ENCODE results near the gene ASIC1. TPM values are rescaled to one million over a fixed set of nuclear protein-coding genes. Genes with fewer than 3 reads are reported as not detected.

The ASIC1 gene
- total and polyA plus RNA-seq, 2 of the 13 experiments (the other 11 are each of a cell fraction or from before 2014, with no cell fraction given), result 0.44 to 1.5 TPM

DNA sequence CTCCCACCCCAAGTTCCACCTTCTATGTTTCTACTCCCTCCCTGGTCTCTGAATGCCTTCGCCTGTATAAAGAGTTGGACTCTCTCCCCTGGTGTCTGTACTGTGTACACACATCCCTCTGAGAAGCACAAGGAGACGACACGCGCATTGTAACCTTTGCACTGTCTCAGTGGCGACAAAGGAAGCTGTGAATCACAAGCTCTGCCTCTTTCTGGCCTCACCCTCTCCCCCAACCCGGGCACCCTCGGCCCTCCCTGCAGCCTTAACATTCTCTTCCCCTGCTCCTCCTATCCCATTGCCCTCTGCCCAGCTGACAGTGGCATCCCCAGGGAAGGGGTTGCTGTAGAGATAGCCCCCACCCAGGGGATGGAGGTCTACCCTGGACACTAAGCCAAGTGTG is 25.2 kb downstream of the ASIC1 start (continued):
- TF ChIP-seq, protein P1, sequence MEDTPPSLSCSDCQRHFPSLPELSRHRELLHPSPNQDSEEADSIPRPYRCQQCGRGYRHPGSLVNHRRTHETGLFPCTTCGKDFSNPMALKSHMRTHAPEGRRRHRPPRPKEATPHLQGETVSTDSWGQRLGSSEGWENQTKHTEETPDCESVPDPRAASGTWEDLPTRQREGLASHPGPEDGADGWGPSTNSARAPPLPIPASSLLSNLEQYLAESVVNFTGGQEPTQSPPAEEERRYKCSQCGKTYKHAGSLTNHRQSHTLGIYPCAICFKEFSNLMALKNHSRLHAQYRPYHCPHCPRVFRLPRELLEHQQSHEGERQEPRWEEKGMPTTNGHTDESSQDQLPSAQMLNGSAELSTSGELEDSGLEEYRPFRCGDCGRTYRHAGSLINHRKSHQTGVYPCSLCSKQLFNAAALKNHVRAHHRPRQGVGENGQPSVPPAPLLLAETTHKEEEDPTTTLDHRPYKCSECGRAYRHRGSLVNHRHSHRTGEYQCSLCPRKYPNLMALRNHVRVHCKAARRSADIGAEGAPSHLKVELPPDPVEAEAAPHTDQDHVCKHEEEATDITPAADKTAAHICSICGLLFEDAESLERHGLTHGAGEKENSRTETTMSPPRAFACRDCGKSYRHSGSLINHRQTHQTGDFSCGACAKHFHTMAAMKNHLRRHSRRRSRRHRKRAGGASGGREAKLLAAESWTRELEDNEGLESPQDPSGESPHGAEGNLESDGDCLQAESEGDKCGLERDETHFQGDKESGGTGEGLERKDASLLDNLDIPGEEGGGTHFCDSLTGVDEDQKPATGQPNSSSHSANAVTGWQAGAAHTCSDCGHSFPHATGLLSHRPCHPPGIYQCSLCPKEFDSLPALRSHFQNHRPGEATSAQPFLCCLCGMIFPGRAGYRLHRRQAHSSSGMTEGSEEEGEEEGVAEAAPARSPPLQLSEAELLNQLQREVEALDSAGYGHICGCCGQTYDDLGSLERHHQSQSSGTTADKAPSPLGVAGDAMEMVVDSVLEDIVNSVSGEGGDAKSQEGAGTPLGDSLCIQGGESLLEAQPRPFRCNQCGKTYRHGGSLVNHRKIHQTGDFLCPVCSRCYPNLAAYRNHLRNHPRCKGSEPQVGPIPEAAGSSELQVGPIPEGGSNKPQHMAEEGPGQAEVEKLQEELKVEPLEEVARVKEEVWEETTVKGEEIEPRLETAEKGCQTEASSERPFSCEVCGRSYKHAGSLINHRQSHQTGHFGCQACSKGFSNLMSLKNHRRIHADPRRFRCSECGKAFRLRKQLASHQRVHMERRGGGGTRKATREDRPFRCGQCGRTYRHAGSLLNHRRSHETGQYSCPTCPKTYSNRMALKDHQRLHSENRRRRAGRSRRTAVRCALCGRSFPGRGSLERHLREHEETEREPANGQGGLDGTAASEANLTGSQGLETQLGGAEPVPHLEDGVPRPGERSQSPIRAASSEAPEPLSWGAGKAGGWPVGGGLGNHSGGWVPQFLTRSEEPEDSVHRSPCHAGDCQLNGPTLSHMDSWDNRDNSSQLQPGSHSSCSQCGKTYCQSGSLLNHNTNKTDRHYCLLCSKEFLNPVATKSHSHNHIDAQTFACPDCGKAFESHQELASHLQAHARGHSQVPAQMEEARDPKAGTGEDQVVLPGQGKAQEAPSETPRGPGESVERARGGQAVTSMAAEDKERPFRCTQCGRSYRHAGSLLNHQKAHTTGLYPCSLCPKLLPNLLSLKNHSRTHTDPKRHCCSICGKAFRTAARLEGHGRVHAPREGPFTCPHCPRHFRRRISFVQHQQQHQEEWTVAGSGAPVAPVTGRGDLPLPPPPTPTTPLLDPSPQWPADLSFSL (CRISPR knock-in tag; IDR thresholded peaks at IDR 0.05), result no peak
- TF ChIP-seq ZNF839 (CRISPR knock-in tag; IDR thresholded peaks at IDR 0.05; ENCODE audit: borderline replicate concordance) (no peak), ZNF251 (CRISPR knock-in tag; IDR thresholded peaks at IDR 0.05) (no peak), ZSCAN29 (CRISPR knock-in tag; conservative IDR thresholded peaks at IDR 0.05) (no peak), ETV6 (CRISPR knock-in tag; conservative IDR thresholded peaks at IDR 0.05) (no peak), MIER2 (CRISPR knock-in tag; IDR thresholded peaks at IDR 0.05) (peak; percentile 14; the same call in 1 of the 2 replicates), ZNF3 (CRISPR knock-in tag; IDR thresholded peaks at IDR 0.05) (no peak), ZNF768 (CRISPR knock-in tag; IDR thresholded peaks at IDR 0.05) (no peak), RNF2 (conservative IDR thresholded peaks at IDR 0.05; ENCODE audit: low read depth) (no peak), ARID2 (CRISPR knock-in tag; IDR thresholded peaks at IDR 0.05; ENCODE audit: borderline replicate concordance) (no peak), SMARCE1 (IDR thresholded peaks at IDR 0.05; ENCODE audit: borderline replicate concordance) (no peak)
- TF ChIP-seq, protein P2, sequence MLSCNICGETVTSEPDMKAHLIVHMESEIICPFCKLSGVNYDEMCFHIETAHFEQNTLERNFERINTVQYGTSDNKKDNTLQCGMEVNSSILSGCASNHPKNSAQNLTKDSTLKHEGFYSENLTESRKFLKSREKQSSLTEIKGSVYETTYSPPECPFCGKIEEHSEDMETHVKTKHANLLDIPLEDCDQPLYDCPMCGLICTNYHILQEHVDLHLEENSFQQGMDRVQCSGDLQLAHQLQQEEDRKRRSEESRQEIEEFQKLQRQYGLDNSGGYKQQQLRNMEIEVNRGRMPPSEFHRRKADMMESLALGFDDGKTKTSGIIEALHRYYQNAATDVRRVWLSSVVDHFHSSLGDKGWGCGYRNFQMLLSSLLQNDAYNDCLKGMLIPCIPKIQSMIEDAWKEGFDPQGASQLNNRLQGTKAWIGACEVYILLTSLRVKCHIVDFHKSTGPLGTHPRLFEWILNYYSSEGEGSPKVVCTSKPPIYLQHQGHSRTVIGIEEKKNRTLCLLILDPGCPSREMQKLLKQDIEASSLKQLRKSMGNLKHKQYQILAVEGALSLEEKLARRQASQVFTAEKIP (CRISPR knock-in tag; IDR thresholded peaks at IDR 0.05; ENCODE audit: borderline replicate concordance), result no peak
- TF ChIP-seq, protein P3, sequence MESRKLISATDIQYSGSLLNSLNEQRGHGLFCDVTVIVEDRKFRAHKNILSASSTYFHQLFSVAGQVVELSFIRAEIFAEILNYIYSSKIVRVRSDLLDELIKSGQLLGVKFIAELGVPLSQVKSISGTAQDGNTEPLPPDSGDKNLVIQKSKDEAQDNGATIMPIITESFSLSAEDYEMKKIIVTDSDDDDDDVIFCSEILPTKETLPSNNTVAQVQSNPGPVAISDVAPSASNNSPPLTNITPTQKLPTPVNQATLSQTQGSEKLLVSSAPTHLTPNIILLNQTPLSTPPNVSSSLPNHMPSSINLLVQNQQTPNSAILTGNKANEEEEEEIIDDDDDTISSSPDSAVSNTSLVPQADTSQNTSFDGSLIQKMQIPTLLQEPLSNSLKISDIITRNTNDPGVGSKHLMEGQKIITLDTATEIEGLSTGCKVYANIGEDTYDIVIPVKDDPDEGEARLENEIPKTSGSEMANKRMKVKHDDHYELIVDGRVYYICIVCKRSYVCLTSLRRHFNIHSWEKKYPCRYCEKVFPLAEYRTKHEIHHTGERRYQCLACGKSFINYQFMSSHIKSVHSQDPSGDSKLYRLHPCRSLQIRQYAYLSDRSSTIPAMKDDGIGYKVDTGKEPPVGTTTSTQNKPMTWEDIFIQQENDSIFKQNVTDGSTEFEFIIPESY (CRISPR knock-in tag; IDR thresholded peaks at IDR 0.05), result no peak
- TF ChIP-seq, protein P4, sequence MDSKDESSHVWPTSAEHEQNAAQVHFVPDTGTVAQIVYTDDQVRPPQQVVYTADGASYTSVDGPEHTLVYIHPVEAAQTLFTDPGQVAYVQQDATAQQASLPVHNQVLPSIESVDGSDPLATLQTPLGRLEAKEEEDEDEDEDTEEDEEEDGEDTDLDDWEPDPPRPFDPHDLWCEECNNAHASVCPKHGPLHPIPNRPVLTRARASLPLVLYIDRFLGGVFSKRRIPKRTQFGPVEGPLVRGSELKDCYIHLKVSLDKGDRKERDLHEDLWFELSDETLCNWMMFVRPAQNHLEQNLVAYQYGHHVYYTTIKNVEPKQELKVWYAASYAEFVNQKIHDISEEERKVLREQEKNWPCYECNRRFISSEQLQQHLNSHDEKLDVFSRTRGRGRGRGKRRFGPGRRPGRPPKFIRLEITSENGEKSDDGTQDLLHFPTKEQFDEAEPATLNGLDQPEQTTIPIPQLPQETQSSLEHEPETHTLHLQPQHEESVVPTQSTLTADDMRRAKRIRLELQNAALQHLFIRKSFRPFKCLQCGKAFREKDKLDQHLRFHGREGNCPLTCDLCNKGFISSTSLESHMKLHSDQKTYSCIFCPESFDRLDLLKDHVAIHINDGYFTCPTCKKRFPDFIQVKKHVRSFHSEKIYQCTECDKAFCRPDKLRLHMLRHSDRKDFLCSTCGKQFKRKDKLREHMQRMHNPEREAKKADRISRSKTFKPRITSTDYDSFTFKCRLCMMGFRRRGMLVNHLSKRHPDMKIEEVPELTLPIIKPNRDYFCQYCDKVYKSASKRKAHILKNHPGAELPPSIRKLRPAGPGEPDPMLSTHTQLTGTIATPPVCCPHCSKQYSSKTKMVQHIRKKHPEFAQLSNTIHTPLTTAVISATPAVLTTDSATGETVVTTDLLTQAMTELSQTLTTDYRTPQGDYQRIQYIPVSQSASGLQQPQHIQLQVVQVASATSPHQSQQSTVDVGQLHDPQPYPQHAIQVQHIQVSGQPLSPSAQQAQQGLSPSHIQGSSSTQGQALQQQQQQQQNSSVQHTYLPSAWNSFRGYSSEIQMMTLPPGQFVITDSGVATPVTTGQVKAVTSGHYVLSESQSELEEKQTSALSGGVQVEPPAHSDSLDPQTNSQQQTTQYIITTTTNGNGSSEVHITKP (CRISPR knock-in tag; IDR thresholded peaks at IDR 0.05; ENCODE audit: low read depth), result no peak
- TF ChIP-seq, protein P5, sequence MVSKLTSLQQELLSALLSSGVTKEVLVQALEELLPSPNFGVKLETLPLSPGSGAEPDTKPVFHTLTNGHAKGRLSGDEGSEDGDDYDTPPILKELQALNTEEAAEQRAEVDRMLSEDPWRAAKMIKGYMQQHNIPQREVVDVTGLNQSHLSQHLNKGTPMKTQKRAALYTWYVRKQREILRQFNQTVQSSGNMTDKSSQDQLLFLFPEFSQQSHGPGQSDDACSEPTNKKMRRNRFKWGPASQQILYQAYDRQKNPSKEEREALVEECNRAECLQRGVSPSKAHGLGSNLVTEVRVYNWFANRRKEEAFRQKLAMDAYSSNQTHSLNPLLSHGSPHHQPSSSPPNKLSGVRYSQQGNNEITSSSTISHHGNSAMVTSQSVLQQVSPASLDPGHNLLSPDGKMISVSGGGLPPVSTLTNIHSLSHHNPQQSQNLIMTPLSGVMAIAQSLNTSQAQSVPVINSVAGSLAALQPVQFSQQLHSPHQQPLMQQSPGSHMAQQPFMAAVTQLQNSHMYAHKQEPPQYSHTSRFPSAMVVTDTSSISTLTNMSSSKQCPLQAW (CRISPR knock-in tag; IDR thresholded peaks at IDR 0.05), result 0 out of 2 replicates have a peak, but pooled peaks have one; percentile 49

All from HepG2 (cell line).